Caco-2 (cell line): ENCODE results near the gene SEPTIN6. TPM values are rescaled to one million over a fixed set of nuclear protein-coding genes. Genes with fewer than 3 reads are reported as not detected.

ENCODE experiments used
- BruUV-seq: library from RNA; stranded (reverse); fragments of 400-500 nt; replicated peaks from 2 replicates; lab custom pipeline; 2021; lab: Mats Ljungman, UMichigan
- CTCF ChIA-PET: fragments of 300-600 bp; sonication (Branson Sonifier 250); formaldehyde crosslinking; loops from one replicate; lab custom pipeline; 2022; ENCODE audit warnings: antibody characterized with exemption; lab: Charles Lee
- POLR2A ChIA-PET: fragments of 300-600 bp; sonication (Branson Sonifier 250); formaldehyde crosslinking; loops from one replicate; lab custom pipeline; 2022; ENCODE audit warnings: antibody characterized with exemption; lab: Charles Lee
- DNase-seq, 2 experiments: peaks; one replicate each; pipeline versions ENCODE4 v3.0.0 to v3.0.0-alpha.2; 2020 to 2022
- H3K27me3 ChIP-seq: replicated peaks from 2 replicates; pipeline ENCODE4 v1.6.0; 2011; ENCODE audit warnings: low read length; ENCODE audit not compliant: control insufficient read depth, insufficient read depth
- H3K36me3 ChIP-seq: 2 replicates; pipeline ENCODE4 v1.5.1; 2011; ENCODE audit warnings: low read length; ENCODE audit not compliant: control insufficient read depth, insufficient read depth
- H3K4me1 ChIP-seq: fragments of 250-450 bp; sonication (Bioruptor Pico); 2 replicates; pipeline ENCODE4 v1.5.1; 2020; ENCODE audit warnings: mild to moderate bottlenecking
- H3K4me3 ChIP-seq: 2 replicates; pipeline ENCODE4 v1.5.1; 2011; ENCODE audit warnings: low read depth, mild to moderate bottlenecking, control low read depth, low read length
- H3K9me3 ChIP-seq: fragments of 250-450 bp; sonication (Bioruptor Pico); 2 replicates; pipeline ENCODE4 v1.5.1; 2020; ENCODE audit warnings: mild to moderate bottlenecking, moderate library complexity
- H3K27ac Mint-ChIP-seq: one replicate; pipeline ENCODE4 v1.8.0; 2022; ENCODE audit warnings: mixed read lengths; ENCODE audit not compliant: unreplicated experiment
- H3K27me3 Mint-ChIP-seq: one replicate; pipeline ENCODE4 v1.8.0; 2022; ENCODE audit warnings: mixed read lengths; ENCODE audit not compliant: insufficient read depth, unreplicated experiment
- H3K36me3 Mint-ChIP-seq: one replicate; pipeline ENCODE4 v1.8.0; 2022; ENCODE audit warnings: mild to moderate bottlenecking, mixed read lengths; ENCODE audit not compliant: insufficient read depth, unreplicated experiment
- H3K4me1 Mint-ChIP-seq: one replicate; pipeline ENCODE4 v1.8.0; 2022; ENCODE audit warnings: low read depth, mixed read lengths; ENCODE audit not compliant: unreplicated experiment
- H3K4me3 Mint-ChIP-seq: one replicate; pipeline ENCODE4 v1.8.0; 2022; ENCODE audit warnings: mild to moderate bottlenecking, moderate library complexity, mixed read lengths; ENCODE audit not compliant: unreplicated experiment
- H3K9me3 Mint-ChIP-seq: one replicate; pipeline ENCODE4 v1.8.0; 2022; ENCODE audit warnings: mixed read lengths; ENCODE audit not compliant: unreplicated experiment
- intact Hi-C: fragments of 100-400 bp; cut with micrococcal nuclease; formaldehyde crosslinking; loops from one replicate; pipeline ENCODE4 v1.10.0; 2022; ENCODE audit not compliant: unreplicated experiment
- total RNA-seq: library from RNA; stranded (reverse); gene quantifications from 2 replicates; pipeline ENCODE4 v1.2.3, GENCODE V29; 2022
- TF ChIP-seq, protein P1 (sequence below), 2 experiments: fragments of 200-600 bp in 1 of 2; IDR thresholded peaks; 1 replicate in 1 of 2; 2 replicates in 1 of 2; pipeline versions ENCODE4 v1.5.1 to v1.8.0; 2011 to 2022; ENCODE audit warnings: antibody characterized with exemption in 1 of 2, control low read depth in 1 of 2, inconsistent platforms in 1 of 2, low read depth in 1 of 2, low read length in 1 of 2, mild to moderate bottlenecking in 1 of 2, moderate library complexity in 1 of 2; ENCODE audit not compliant: insufficient read depth in 1 of 2, severe bottlenecking in 1 of 2, unreplicated experiment in 1 of 2

Gene SEPTIN6
- total RNA-seq, 1 experiment from 2014 or later, result 11.1 TPM

GRCh38 chrX:119721487-119721886 is 28.5 kb upstream of the SEPTIN6 start:
- DNase-seq, result no peak
- TF ChIP-seq, protein P1, sequence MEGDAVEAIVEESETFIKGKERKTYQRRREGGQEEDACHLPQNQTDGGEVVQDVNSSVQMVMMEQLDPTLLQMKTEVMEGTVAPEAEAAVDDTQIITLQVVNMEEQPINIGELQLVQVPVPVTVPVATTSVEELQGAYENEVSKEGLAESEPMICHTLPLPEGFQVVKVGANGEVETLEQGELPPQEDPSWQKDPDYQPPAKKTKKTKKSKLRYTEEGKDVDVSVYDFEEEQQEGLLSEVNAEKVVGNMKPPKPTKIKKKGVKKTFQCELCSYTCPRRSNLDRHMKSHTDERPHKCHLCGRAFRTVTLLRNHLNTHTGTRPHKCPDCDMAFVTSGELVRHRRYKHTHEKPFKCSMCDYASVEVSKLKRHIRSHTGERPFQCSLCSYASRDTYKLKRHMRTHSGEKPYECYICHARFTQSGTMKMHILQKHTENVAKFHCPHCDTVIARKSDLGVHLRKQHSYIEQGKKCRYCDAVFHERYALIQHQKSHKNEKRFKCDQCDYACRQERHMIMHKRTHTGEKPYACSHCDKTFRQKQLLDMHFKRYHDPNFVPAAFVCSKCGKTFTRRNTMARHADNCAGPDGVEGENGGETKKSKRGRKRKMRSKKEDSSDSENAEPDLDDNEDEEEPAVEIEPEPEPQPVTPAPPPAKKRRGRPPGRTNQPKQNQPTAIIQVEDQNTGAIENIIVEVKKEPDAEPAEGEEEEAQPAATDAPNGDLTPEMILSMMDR (IDR thresholded peaks at IDR 0.05; ENCODE audit: insufficient read depth in 1 of 2, low read depth in 1 of 2, low read length in 1 of 2, severe bottlenecking in 1 of 2, unreplicated experiment in 1 of 2), result no peak
- no TSS peak for BruUV-seq
- Mint-ChIP-seq H3K27ac (no peak overlapping the region), H3K36me3 (no peaks in the 10 kb centered on the region), H3K4me1 (no peaks in the 10 kb centered on the region), H3K4me3 (no peak overlapping the region), H3K27me3 (no peaks in the 10 kb centered on the region), H3K9me3 (no peaks in the 10 kb centered on the region)
- H3K36me3 ChIP-seq, result no peaks in the 10 kb centered on the region
- intact Hi-C loops, result no loop called here
- no peak overlapping the region for H3K4me3 ChIP-seq
- H3K9me3 ChIP-seq, result no peaks in the 10 kb centered on the region
- no peaks in the 10 kb centered on the region for H3K4me1 ChIP-seq
- ChIA-PET CTCF (no interaction called here), POLR2A (interaction anchor here (0.6 kb wide), 1 partner anchor 10 kb away, joined by 3 read pairs; no protein-coding TSS in a partner anchor)
- no peaks in the 10 kb centered on the region for H3K27me3 ChIP-seq

DNA sequence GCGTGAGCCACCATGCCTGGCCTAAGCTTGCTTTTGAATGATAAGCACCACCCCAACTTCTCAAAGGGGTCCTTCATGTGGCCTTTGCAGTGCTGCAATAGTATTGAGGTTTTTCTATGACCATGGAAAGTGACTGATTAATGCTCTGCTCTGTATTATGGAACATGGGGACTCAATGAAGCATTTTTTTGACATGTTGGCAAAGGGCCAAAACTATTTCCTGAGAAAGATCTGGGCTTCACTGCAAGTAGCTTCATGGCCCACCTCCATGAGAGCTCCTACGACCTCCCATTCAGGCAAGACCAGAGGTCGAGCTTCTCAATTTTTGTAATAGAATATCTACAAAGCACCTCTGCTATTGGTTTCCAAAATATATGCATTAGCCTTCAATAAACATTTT is 16.7 kb upstream of the SEPTIN6 start:
- Histone ChIP-seq H3K4me1 (no peaks in the 10 kb centered on the region), H3K4me3 (no peak overlapping the region), H3K27me3 (no peaks in the 10 kb centered on the region), H3K9me3 (no peaks in the 10 kb centered on the region), H3K36me3 (no peaks in the 10 kb centered on the region)
- H3K36me3 Mint-ChIP-seq, result no peaks in the 10 kb centered on the region
- DNase-seq, result no peak
- intact Hi-C loops, result no loop called here
- H3K4me1 Mint-ChIP-seq, result no peaks in the 10 kb centered on the region
- peaks cover 2% of the 10 kb centered on the region for H3K27me3 Mint-ChIP-seq
- no peaks in the 10 kb centered on the region for H3K9me3 Mint-ChIP-seq
- ChIA-PET CTCF (no interaction called here), POLR2A (no interaction called here)
- TF ChIP-seq, protein P1 (IDR thresholded peaks at IDR 0.05; ENCODE audit: insufficient read depth in 1 of 2, low read depth in 1 of 2, low read length in 1 of 2, severe bottlenecking in 1 of 2, unreplicated experiment in 1 of 2), result no peak
- H3K27ac Mint-ChIP-seq, result no peak overlapping the region
- no TSS peak for BruUV-seq
- H3K4me3 Mint-ChIP-seq, result no peak overlapping the region

DNA sequence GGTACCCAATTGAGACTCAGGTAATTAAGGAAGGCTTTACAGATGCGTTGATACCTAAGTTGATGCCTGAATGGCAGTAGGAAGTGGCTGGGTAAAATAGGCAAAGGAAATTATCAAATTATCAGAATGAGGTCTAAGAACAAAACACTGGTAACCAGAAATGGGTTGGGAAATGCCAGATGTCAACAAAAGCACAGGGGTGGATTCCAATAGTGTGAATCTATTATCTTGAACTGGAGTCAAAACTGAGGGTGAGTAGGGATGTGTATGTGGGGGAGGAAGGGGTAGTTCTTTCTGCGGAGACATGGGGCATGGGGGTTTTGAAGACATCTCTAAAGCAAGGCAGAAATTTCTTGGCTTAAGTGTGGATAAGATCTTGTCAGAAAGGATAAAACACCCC is 16.0 kb upstream of the SEPTIN6 start:
- no TSS peak for BruUV-seq
- no peaks in the 10 kb centered on the region for H3K27me3 ChIP-seq
- H3K36me3 ChIP-seq, result no peaks in the 10 kb centered on the region
- H3K4me1 ChIP-seq, result no peaks in the 10 kb centered on the region
- ChIA-PET CTCF (no interaction called here), POLR2A (no interaction called here)
- Mint-ChIP-seq H3K27me3 (peaks cover 2% of the 10 kb centered on the region), H3K27ac (no peak overlapping the region), H3K4me3 (no peak overlapping the region), H3K9me3 (no peaks in the 10 kb centered on the region), H3K36me3 (no peaks in the 10 kb centered on the region), H3K4me1 (no peaks in the 10 kb centered on the region)
- no peak for DNase-seq
- H3K9me3 ChIP-seq, result no peaks in the 10 kb centered on the region
- intact Hi-C loops, result no loop called here
- TF ChIP-seq, protein P1 (IDR thresholded peaks at IDR 0.05; ENCODE audit: insufficient read depth in 1 of 2, low read depth in 1 of 2, low read length in 1 of 2, severe bottlenecking in 1 of 2, unreplicated experiment in 1 of 2), result no peak
- no peak overlapping the region for H3K4me3 ChIP-seq
